A549 (cell line): ENCODE data around the gene PIK3R6. TPM values are rescaled to one million over a fixed set of nuclear protein-coding genes. Genes with fewer than 3 reads are reported as not detected.

Experiments used
- ATAC-seq, 2 experiments: fragments of 200-7000 bp in 1 of 2; fragments of >200 bp in 1 of 2; cut with Nextera tagmentation in 1 of 2; cut with Tn5 transposase in 1 of 2; 3 replicates each; pipeline versions ENCODE4 v1.8.0 to v1.9.1; 2018 to 2020; ENCODE audit warnings: mild to moderate bottlenecking in 1 of 2, moderate library complexity in 1 of 2
- CTCF ChIA-PET: fragments of 300-600 bp; sonication (Branson Sonifier 250); formaldehyde crosslinking; extraction: SDS; loops from one replicate; lab custom pipeline; 2021; ENCODE audit warnings: antibody characterized with exemption, inconsistent platforms; lab: Yijun Ruan, JAX
- POLR2A ChIA-PET: fragments of 350-600 bp; formaldehyde crosslinking; extraction: SDS; loops from one replicate; lab custom pipeline; 2021; ENCODE audit warnings: antibody characterized with exemption, inconsistent platforms; lab: Yijun Ruan, JAX
- DNase-seq, 2 experiments: peaks; one replicate each; pipeline versions ENCODE4 v3.0.0 to v3.0.0-alpha.2; 2011 to 2016; ENCODE audit warnings: low read depth in 1 of 2, low spot score in 1 of 2
- FAIRE-seq: peaks from 2 replicates; lab custom pipeline; 2011; peaks lifted over from hg19 to GRCh38; lab: Jason Lieb, UNC
- H3K27ac ChIP-seq, 2 experiments: fragments of >200 bp; sonication (Bioruptor Twin); formaldehyde crosslinking; 3 replicates each; pipeline ENCODE4 v1.5.1; 2016 to 2017
- H3K4me1 ChIP-seq: fragments of >200 bp; sonication (Bioruptor Twin); formaldehyde crosslinking; 3 replicates; pipeline ENCODE4 v1.6.1; 2016
- H3K4me2 ChIP-seq: fragments of >200 bp; sonication (Bioruptor Twin); formaldehyde crosslinking; 3 replicates; pipeline ENCODE4 v1.6.1; 2016
- H3K4me3 ChIP-seq: fragments of >200 bp; sonication (Bioruptor Twin); formaldehyde crosslinking; 3 replicates; pipeline ENCODE4 v1.5.1; 2016
- H3K9me3 ChIP-seq: fragments of >200 bp; sonication (Bioruptor Twin); formaldehyde crosslinking; 3 replicates; pipeline ENCODE4 v1.6.1; 2016
- ATOH8 ChIP-seq: fragments of 250-450 bp; sonication (Bioruptor Pico); IDR thresholded peaks from 2 replicates; pipeline ENCODE4 v1.5.0; 2020; ENCODE audit warnings: low read depth, mild to moderate bottlenecking, moderate library complexity
- CBX2 ChIP-seq: fragments of 200-600 bp; sonication (generic); IDR thresholded peaks from 2 replicates; pipeline ENCODE4 v1.6.1; 2016; ENCODE audit warnings: low read depth, mild to moderate bottlenecking, borderline replicate concordance
- CBX8 ChIP-seq: fragments of 200-600 bp; sonication (generic); IDR thresholded peaks from 2 replicates; pipeline ENCODE4 v1.6.1; 2016
- CHD2 ChIP-seq: fragments of 150-350 bp; IDR thresholded peaks from 2 replicates; pipeline ENCODE4 v1.6.1; 2014; ENCODE audit warnings: low read length; ENCODE audit not compliant: partially characterized antibody
- E2F6 ChIP-seq: IDR thresholded peaks from 2 replicates; pipeline ENCODE4 v1.6.1; 2012; ENCODE audit warnings: low read depth, borderline replicate concordance
- ESRRA ChIP-seq: fragments of 150-350 bp; IDR thresholded peaks from 2 replicates; pipeline ENCODE4 v1.6.1; 2014; ENCODE audit warnings: mild to moderate bottlenecking, low read length, borderline replicate concordance
- HDAC2 ChIP-seq: fragments of 200-600 bp; sonication (generic); IDR thresholded peaks from 2 replicates; pipeline ENCODE4 v1.6.1; 2016
- JUN ChIP-seq, 2 experiments: fragments of >200 bp; sonication (Bioruptor Twin); formaldehyde crosslinking; IDR thresholded peaks; 2 replicates in 1 of 2; 3 replicates in 1 of 2; pipeline ENCODE4 v1.6.1; 2016 to 2017
- KDM1A ChIP-seq: fragments of 200-600 bp; sonication (generic); IDR thresholded peaks from 2 replicates; pipeline ENCODE4 v1.6.1; 2016; ENCODE audit warnings: low read depth, mild to moderate bottlenecking
- MAFK ChIP-seq: fragments of 450-650 bp; IDR thresholded peaks from 2 replicates; pipeline ENCODE4 v1.6.1; 2014; ENCODE audit not compliant: partially characterized antibody
- MAZ ChIP-seq: fragments of 150-350 bp; IDR thresholded peaks from 2 replicates; pipeline ENCODE4 v1.6.1; 2014; ENCODE audit warnings: antibody characterized with exemption, low read depth, low read length, borderline replicate concordance
- SMC3 ChIP-seq: fragments of >200 bp; sonication (Bioruptor Twin); formaldehyde crosslinking; IDR thresholded peaks from 3 replicates; pipeline ENCODE4 v1.6.1; 2018; ENCODE audit warnings: inconsistent platforms
- TP53 ChIP-seq: fragments of 250-450 bp; sonication (Bioruptor Pico); IDR thresholded peaks from 2 replicates; pipeline ENCODE4 v1.5.0; 2021; ENCODE audit warnings: mild to moderate bottlenecking, moderate library complexity
- ZC3H11A ChIP-seq: fragments of 450-650 bp; IDR thresholded peaks from 2 replicates; pipeline ENCODE4 v1.6.1; 2014; ENCODE audit warnings: antibody characterized with exemption, mild to moderate bottlenecking
- ZNF302 ChIP-seq: fragments of 250-450 bp; sonication (Bioruptor Pico); IDR thresholded peaks from 2 replicates; pipeline ENCODE4 v1.9.0; 2021; ENCODE audit warnings: inconsistent platforms, mild to moderate bottlenecking, moderate library complexity
- ZSCAN20 ChIP-seq: fragments of 250-450 bp; sonication (Bioruptor Pico); IDR thresholded peaks from 2 replicates; pipeline ENCODE4 v1.8.0; 2022; ENCODE audit warnings: mild to moderate bottlenecking, moderate library complexity
- WGBS: methylation state at CpG from one replicate; pipeline ENCODE4 v1.1.6; 2017; ENCODE audit errors: missing lambda C conversion rate; 5-methylcytosine and 5-hydroxymethylcytosine counted together
- polyA plus RNA-seq, 4 experiments: library from polyadenylated mRNA; depleted of rRNA in 3 of 4; stranded (reverse); fragments of >200 nt; fragmentation: RNase III in 1 of 4; extraction: RNeasy Plus Mini Kit Qiagen cat#74134 plus additional on column Dnase treatment in 1 of 4; gene quantifications; 2 replicates in 3 of 4; 3 replicates in 1 of 4; pipeline ENCODE4 v1.2.3, GENCODE V29; 2011 to 2017
- TF ChIP-seq, protein P1 (sequence below): fragments of >200 bp; sonication (Bioruptor Twin); formaldehyde crosslinking; IDR thresholded peaks from 3 replicates; pipeline ENCODE4 v1.5.1; 2016

The PIK3R6 gene
- polyA plus RNA-seq, 2 of the 4 experiments (the other 2 are of a cell fraction), result not detected

DNA sequence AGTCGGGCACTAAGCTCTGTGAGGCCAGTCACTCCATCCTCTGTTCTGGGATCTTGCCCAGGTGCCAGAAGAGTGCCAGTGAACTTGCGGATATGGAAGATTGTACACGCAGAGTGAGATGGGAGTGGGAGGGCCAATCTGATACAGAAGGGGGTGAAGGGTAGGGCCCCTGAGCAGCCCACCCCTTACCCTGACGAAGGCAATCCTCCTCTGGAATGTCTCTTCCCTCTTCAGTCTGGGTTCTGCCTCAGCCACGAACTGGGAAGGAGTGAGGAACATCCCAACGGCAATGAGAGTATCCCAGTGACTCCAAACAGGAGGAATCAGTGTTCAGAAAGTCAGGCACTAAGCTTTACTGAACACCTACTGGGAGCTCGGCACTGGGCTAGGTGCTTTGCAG lies 11.9 kb upstream of the PIK3R6 start:
- TF ChIP-seq ATOH8 (no peak), ZNF302 (CRISPR knock-in tag) (no peak), CBX2 (no peak)
- TF ChIP-seq, protein P1, sequence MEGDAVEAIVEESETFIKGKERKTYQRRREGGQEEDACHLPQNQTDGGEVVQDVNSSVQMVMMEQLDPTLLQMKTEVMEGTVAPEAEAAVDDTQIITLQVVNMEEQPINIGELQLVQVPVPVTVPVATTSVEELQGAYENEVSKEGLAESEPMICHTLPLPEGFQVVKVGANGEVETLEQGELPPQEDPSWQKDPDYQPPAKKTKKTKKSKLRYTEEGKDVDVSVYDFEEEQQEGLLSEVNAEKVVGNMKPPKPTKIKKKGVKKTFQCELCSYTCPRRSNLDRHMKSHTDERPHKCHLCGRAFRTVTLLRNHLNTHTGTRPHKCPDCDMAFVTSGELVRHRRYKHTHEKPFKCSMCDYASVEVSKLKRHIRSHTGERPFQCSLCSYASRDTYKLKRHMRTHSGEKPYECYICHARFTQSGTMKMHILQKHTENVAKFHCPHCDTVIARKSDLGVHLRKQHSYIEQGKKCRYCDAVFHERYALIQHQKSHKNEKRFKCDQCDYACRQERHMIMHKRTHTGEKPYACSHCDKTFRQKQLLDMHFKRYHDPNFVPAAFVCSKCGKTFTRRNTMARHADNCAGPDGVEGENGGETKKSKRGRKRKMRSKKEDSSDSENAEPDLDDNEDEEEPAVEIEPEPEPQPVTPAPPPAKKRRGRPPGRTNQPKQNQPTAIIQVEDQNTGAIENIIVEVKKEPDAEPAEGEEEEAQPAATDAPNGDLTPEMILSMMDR, result no peak
- TF ChIP-seq, all 56 proteins: peak for 0
- H3K9me3 ChIP-seq, result no peaks in the 10 kb centered on the region
- H3K4me1 ChIP-seq, result no peaks in the 10 kb centered on the region
- WGBS, result 36% methylated on average over 7 of the region's 7 CpGs
- no peak for FAIRE-seq
- H3K4me3 ChIP-seq, result no peak overlapping the region
- ChIA-PET CTCF (interaction anchor here (1.1 to 6.0 kb wide), 5 partner anchors 10 to 527 kb away, joined by 3 to 40 read pairs (median 11); no protein-coding TSS in a partner anchor), POLR2A (no interaction called here)
- no peak for DNase-seq
- ATAC-seq, result no peak; a peak in 1 of 6 replicates
- no peak overlapping the region for H3K27ac ChIP-seq
- H3K4me2 ChIP-seq, result no peak overlapping the region

DNA sequence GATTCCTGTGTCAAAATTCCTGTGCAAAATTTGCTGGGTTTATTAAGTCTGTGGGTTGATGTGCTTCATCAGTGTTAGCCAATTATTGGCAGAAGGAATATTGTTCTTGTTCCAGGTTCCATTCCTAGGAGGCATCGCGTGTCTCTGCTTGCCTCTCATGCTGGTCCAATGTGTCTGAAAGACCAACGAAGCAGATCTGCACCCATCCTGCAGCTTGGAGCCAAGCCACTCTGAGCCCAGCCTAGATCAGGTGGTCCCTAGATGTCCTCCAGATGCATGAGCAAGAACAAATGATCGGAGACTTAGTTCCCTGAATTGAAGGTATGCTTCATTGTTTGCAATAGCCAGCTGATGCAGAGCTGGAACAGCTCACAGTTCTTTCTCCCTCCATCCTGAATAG lies 10.5 kb upstream of the PIK3R6 start:
- Histone ChIP-seq H3K4me1 (no peaks in the 10 kb centered on the region), H3K4me3 (no peak overlapping the region)
- POLR2A ChIA-PET, result no interaction called here
- 48% methylated on average over 4 of the region's 4 CpGs for WGBS
- TF ChIP-seq HDAC2 (no peak), TP53 (no peak), MAZ (no peak), ESRRA (no peak), E2F6 (no peak), ZC3H11A (no peak), MAFK (no peak), CHD2 (no peak)
- TF ChIP-seq, all 56 proteins: peak for 0
- no peaks in the 10 kb centered on the region for H3K9me3 ChIP-seq
- ATAC-seq (no peak), FAIRE-seq (no peak), DNase-seq (no peak)
- H3K27ac ChIP-seq, result no peak overlapping the region
- CTCF ChIA-PET, result interaction anchor here (1.5 to 6.0 kb wide), 4 partner anchors 11 to 645 kb away, joined by 3 to 40 read pairs (median 22); no protein-coding TSS in a partner anchor
- H3K4me2 ChIP-seq, result no peak overlapping the region

DNA sequence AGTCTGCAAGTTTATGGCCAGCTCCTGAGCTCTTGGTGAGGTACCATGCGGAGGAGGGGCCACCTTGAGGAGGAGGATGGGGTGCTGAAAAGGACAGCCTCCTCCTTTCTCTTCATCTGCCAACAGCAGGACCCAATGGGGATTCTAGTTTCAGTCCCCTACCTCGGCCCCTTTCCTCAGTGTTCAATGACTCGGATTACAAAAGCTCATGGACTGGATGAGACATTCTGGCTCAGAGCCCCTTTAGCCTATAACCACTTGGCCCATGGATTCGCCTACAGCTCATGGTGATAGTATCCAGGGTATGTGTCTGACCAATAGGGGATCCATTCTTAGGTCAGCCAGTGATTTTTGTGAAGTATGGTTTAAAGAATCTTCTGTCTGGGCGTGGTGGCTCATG lies 8.5 kb upstream of the PIK3R6 start:
- no peak for TF ChIP-seq SMC3
- TF ChIP-seq KDM1A, result no peak
- no peak for TF ChIP-seq JUN (IDR thresholded peaks at IDR 0.05)
- Histone ChIP-seq H3K27ac (no peak overlapping the region), H3K4me3 (no peak overlapping the region), H3K9me3 (no peaks in the 10 kb centered on the region), H3K4me1 (peaks cover 7% of the 10 kb centered on the region), H3K4me2 (no peak overlapping the region)
- ATAC-seq (no peak), DNase-seq (no peak), FAIRE-seq (no peak)
- CTCF ChIA-PET, result interaction anchor here (1.2 to 4.5 kb wide), 3 partner anchors 13 to 123 kb away, joined by 6 to 31 read pairs (median 10); no protein-coding TSS in a partner anchor
- WGBS, result 43% methylated on average over 5 of the region's 5 CpGs
- POLR2A ChIA-PET, result no interaction called here

DNA sequence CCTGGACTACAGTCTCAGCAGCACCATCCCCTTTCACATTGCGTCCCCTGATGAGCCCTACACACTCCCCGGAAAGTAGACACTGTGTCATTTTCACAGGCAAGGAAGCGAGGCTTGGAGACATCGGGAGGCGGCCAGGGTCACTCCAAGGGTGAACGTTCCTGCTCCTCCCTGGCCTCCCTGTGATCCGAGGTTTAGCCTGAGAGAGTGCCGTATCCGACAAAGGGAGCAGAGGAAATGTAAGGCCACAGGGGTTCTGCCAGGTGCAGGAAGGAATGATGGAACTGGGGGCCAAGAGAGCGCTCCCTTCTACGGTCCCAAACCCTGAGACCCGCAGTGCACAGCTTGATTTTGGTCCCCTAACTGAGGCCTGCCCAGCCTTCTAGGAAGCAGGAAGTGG lies 8.0 kb upstream of the PIK3R6 start:
- 73% methylated on average over 12 of the region's 12 CpGs for WGBS

More for the DNA sequence above, 8.0 kb upstream of the PIK3R6 start:
- ATAC-seq (0 out of 6 replicates have a peak, but pooled peaks of 1 of the 2 experiments have one; percentile 33), FAIRE-seq (no peak), DNase-seq (no peak)
- Histone ChIP-seq H3K4me2 (no peak overlapping the region), H3K4me3 (no peak overlapping the region), H3K27ac (no peak overlapping the region), H3K4me1 (peaks cover 7% of the 10 kb centered on the region), H3K9me3 (no peaks in the 10 kb centered on the region)
- POLR2A ChIA-PET, result no interaction called here
- CTCF ChIA-PET, result interaction anchor here (1.2 to 4.5 kb wide), 3 partner anchors 14 to 122 kb away, joined by 6 to 31 read pairs (median 10); no protein-coding TSS in a partner anchor
- TF ChIP-seq ZSCAN20 (CRISPR knock-in tag), result no peak
- no peak for TF ChIP-seq ESRRA
- no peak for TF ChIP-seq TP53
- TF ChIP-seq CBX8, result no peak
